Thoracic aorta (tissue), 2 donors: ENCODE measurements around the gene NNAT. TPM values are rescaled to one million over a fixed set of nuclear protein-coding genes. Genes with fewer than 3 reads are reported as not detected.

Source experiments
- ATAC-seq: fragments of 150-250 bp; one replicate; pipeline ENCODE4 v1.8.0; 2017; ENCODE audit warnings: low read depth; ENCODE audit not compliant: insufficient number of reproducible peaks, low FRiP score
- DNase-seq: peaks from one replicate; pipeline ENCODE4 v3.0.0-alpha.2; 2020; ENCODE audit warnings: low spot score
- H3K27ac ChIP-seq, 2 donors: fragments of 200-600 bp; sonication (generic); 1 replicate in 1 of 2; 2 replicates in 1 of 2; pipeline ENCODE4 v1.5.1; 2016; ENCODE audit warnings: mild to moderate bottlenecking in 2 of 2, moderate library complexity in 2 of 2
- H3K27me3 ChIP-seq: fragments of 200-600 bp; sonication (generic); replicated peaks from 2 replicates; pipeline ENCODE4 v1.6.0; 2016; ENCODE audit warnings: mild to moderate bottlenecking; ENCODE audit not compliant: insufficient read depth
- H3K36me3 ChIP-seq: fragments of 200-600 bp; sonication (generic); one replicate; pipeline ENCODE4 v1.5.1; 2016
- H3K4me1 ChIP-seq, 2 donors: fragments of 200-600 bp; sonication (generic); 1 replicate in 1 of 2; 2 replicates in 1 of 2; pipeline versions ENCODE4 v1.5.1 to v1.6.0; 2016; ENCODE audit warnings: low read depth in 2 of 2, mild to moderate bottlenecking in 1 of 2; ENCODE audit not compliant: control insufficient read depth in 1 of 2
- H3K4me3 ChIP-seq: fragments of 200-600 bp; sonication (generic); 2 replicates; pipeline ENCODE4 v1.5.1; 2016; ENCODE audit warnings: mild to moderate bottlenecking
- H3K9me3 ChIP-seq: fragments of 200-600 bp; sonication (generic); 2 replicates; pipeline ENCODE4 v1.5.1; 2016
- CTCF ChIP-seq: fragments of 200-600 bp; sonication (generic); IDR thresholded peaks from one replicate; pipeline ENCODE4 v1.5.1; 2019; ENCODE audit warnings: antibody characterized with exemption
- total RNA-seq, 2 donors: library from RNA; depleted of rRNA; stranded (reverse); fragments of >200 nt; gene quantifications; one replicate each; pipeline versions ENCODE4 v1.1.0 to v1.2.3, GENCODE V29; 2016

Gene NNAT
- total RNA-seq, 2 donors from 2014 or later, result 0.81 TPM; not detected in 1

GRCh38 chr20:37567671-37568588 lies 46.9 kb downstream of the NNAT start:
- no peak for TF ChIP-seq CTCF
- ATAC-seq, result no peak
- DNase-seq, result no peak
- Histone ChIP-seq H3K4me1 (peaks cover 0 to 6% of the 10 kb centered on the region in 2 donors), H3K27me3 (no peaks in the 10 kb centered on the region), H3K27ac (no peak overlapping the region), H3K36me3 (no peaks in the 10 kb centered on the region), H3K9me3 (no peaks in the 10 kb centered on the region), H3K4me3 (no peak overlapping the region)

- Histone ChIP-seq H3K27ac (no peak overlapping the region), H3K4me1 (no peaks in the 10 kb centered on the region), H3K9me3 (no peaks in the 10 kb centered on the region), H3K36me3 (no peaks in the 10 kb centered on the region), H3K4me3 (no peak overlapping the region), H3K27me3 (no peaks in the 10 kb centered on the region)
- ATAC-seq (no peak), DNase-seq (no peak)
- no peak for TF ChIP-seq CTCF
Measured at GRCh38 chr20:37570419-37570818, 49.4 kb downstream of the NNAT start.

GRCh38 chr20:37571033-37571432 lies 50.0 kb downstream of the NNAT start:
- ATAC-seq (no peak), DNase-seq (no peak)
- H3K27me3 ChIP-seq, result no peaks in the 10 kb centered on the region

More at GRCh38 chr20:37571033-37571432, 50.0 kb downstream of the NNAT start:
- TF ChIP-seq CTCF, result no peak
- H3K4me1 ChIP-seq, result no peaks in the 10 kb centered on the region
- H3K27ac ChIP-seq, result no peak overlapping the region
- no peak overlapping the region for H3K4me3 ChIP-seq
- H3K9me3 ChIP-seq, result no peaks in the 10 kb centered on the region
- no peaks in the 10 kb centered on the region for H3K36me3 ChIP-seq

Other genes starting within 250 kb of the NNAT start
- gene MANBAL, start 231.6 kb upstream of the NNAT start, total RNA-seq, result 10 to 100 TPM; 29.0 to 34.3 TPM
- 10 to 100 TPM; 80.3 to 89.0 TPM for gene SRC, start 175.1 kb upstream of the NNAT start, total RNA-seq
- 10 to 100 TPM; 28.4 to 42.0 TPM for gene BLCAP, start 6.6 kb downstream of the NNAT start, total RNA-seq
- 10 to 100 TPM; 22.6 to 34.3 TPM for gene CTNNBL1, start 172.8 kb downstream of the NNAT start, total RNA-seq